SK-N-MC (cell line): ENCODE results near the gene KRT33B.

Source experiments
- DNase-seq: peaks from one replicate; pipeline ENCODE4 v3.0.0-alpha.2; 2011; ENCODE audit warnings: low read depth, low spot score
- H3K27ac ChIP-seq: fragments of 200-600 bp; sonication (generic); 2 replicates; pipeline ENCODE4 v1.5.1; 2016; ENCODE audit warnings: mixed run types
- H3K36me3 ChIP-seq: fragments of 200-600 bp; sonication (generic); 2 replicates; pipeline ENCODE4 v1.6.1; 2017; ENCODE audit warnings: antibody characterized with exemption, low read length, mixed read lengths; ENCODE audit not compliant: insufficient read depth
- H3K4me3 ChIP-seq: fragments of 200-600 bp; sonication (generic); 2 replicates; pipeline ENCODE4 v1.5.1; 2016
- H3K9ac ChIP-seq: fragments of 200-600 bp; sonication (generic); 2 replicates; pipeline ENCODE4 v1.8.0; 2017; ENCODE audit warnings: mixed run types, mixed read lengths; ENCODE audit not compliant: insufficient read length
- H3K9me3 ChIP-seq: fragments of 200-600 bp; sonication (generic); 2 replicates; pipeline ENCODE4 v1.6.1; 2017; ENCODE audit warnings: low read depth, mild to moderate bottlenecking, antibody characterized with exemption, low read length, moderate library complexity, mixed read lengths
- EZH2 ChIP-seq: fragments of 200-600 bp; sonication (generic); IDR thresholded peaks from one replicate; pipeline ENCODE4 v1.6.1; 2017; ENCODE audit warnings: antibody characterized with exemption
- FOXP2 ChIP-seq: optimal IDR thresholded peaks from 2 replicates; pipeline ENCODE3; 2011; ENCODE audit warnings: mild to moderate bottlenecking, moderate library complexity; ENCODE audit not compliant: insufficient read depth; ENCODE audit errors: extremely low read length, control extremely low read depth
- POLR2AphosphoS5 ChIP-seq: IDR thresholded peaks from 2 replicates; pipeline ENCODE4 v1.6.1; 2012; ENCODE audit warnings: mild to moderate bottlenecking, low read depth, low read length, borderline replicate concordance

Gene KRT33B

DNA sequence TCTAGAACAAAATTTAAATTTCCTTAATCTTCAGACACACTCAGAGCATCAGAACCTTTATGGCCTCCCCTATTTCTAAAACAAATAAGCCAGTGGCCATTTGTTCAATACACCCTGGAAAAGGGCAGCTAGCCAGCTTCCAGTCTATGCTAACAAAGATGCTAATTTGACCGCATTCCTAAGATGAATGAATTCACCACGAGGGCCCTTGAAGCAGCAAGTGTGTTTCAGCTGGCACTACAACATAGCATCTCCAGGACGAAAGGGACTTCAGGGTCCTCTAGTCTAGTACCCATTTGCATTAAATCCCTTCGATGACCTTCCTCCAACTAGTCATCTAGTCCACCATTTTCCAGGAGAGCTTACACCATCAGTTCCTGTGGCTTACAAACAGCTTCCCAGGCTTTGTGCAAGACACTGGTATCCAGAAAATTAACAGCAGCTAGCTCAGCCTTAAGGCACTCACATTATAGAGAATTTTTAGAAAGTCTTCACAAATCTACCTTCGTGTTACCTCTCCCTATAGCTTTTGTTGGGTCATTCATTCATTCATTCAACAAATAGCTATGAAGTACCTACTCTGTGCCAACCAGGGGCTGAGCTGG is 43.8 kb upstream of the KRT33B start:
- H3K4me3 ChIP-seq: no peak overlapping the region

GRCh38 chr17:41411072-41411840 is 41.6 kb upstream of the KRT33B start:
- DNase-seq: no peak
- Histone ChIP-seq H3K27ac (no peak overlapping the region), H3K9ac (no peak overlapping the region), H3K4me3 (no peak overlapping the region), H3K36me3 (no peaks in the 10 kb centered on the region), H3K9me3 (no peaks in the 10 kb centered on the region)
- no peak for TF ChIP-seq EZH2
- TF ChIP-seq FOXP2: no peak
- TF ChIP-seq POLR2AphosphoS5: no peak

More for the DNA sequence above, 43.8 kb upstream of the KRT33B start:
- Histone ChIP-seq H3K27ac (no peak overlapping the region), H3K36me3 (no peaks in the 10 kb centered on the region), H3K9me3 (no peaks in the 10 kb centered on the region), H3K9ac (no peak overlapping the region)
- no peak for TF ChIP-seq POLR2AphosphoS5
- no peak for TF ChIP-seq FOXP2
- TF ChIP-seq EZH2: no peak
- no peak for DNase-seq

DNA sequence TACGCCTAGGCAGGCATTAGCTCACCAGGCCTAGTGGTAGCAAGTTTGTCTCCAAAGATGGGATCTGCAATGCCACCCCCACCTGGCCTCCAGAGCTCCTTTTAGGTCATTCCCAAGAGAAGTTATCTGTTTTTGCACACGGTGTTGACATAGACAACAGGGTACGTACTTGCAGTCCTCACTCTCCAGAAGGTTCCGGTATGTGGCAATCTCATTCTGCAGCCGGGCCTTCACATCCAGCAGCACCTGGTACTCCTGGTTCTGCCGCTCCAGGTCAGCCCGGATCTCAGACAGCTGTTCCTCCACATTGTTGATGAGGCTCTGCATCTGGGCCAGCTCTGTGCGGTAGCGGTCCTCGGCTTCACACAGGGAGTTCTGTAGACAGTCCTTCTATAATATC is 37.6 kb upstream of the KRT33B start:
- Histone ChIP-seq H3K36me3 (no peaks in the 10 kb centered on the region), H3K27ac (no peak overlapping the region), H3K9me3 (no peaks in the 10 kb centered on the region), H3K9ac (no peak overlapping the region), H3K4me3 (no peak overlapping the region)
- no peak for TF ChIP-seq EZH2
- no peak for TF ChIP-seq FOXP2
- no peak for TF ChIP-seq POLR2AphosphoS5
- DNase-seq: no peak

DNA sequence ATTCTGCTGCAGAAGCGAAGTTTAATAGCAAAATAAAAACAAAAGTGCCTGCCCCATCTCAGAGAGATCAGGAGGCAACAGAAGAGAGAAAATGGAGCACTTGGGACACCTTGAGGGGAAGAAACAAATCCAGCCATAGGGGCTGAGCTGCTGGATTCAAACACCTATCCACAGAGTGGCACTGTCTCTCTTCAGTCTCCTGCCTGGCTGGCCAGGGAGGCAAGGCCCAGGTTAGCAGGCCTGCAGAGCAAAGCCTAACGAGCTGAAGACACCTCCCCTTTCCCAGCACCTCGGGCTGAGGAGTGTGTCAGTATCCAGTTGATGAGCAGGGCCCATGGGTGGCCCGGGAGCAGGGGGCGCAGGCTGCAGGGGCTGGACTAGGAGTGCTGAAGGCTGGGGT is 36.6 kb upstream of the KRT33B start:
- no peak overlapping the region for H3K9ac ChIP-seq
- TF ChIP-seq EZH2 (no peak), POLR2AphosphoS5 (no peak)
- H3K27ac ChIP-seq: no peak overlapping the region
- H3K4me3 ChIP-seq: no peak overlapping the region
- no peak for DNase-seq
- no peaks in the 10 kb centered on the region for H3K9me3 ChIP-seq
- no peaks in the 10 kb centered on the region for H3K36me3 ChIP-seq

DNA sequence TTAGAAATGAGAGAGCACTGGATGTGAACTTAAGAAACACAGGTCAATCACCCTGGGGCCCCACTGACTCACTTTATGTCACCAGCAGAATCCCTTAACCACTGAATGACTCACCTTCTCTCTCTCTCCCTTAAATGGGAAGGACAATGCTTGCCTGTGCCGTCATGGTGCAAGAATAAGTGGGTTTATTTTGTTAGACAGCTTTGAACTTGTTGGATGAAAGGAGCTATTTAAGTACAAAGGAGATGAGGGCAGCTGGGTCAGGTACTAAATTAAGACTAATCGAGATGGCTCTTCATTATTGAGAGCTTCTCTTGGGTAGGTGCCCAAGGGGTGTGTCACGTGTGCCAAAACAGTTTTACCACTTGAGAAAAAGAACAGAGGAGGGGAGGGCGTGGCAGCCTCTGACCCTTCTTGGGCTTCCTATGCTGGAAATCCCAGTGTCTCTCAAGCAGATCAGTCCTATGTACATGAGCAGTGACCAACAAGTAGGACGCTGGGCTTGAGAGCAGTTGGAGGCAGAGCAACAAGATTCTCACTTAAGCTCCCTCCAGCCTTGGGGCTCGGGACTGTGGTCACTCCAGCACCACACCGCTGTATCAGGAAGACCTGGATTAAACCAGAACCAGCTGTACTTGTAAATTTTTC is 34.5 kb upstream of the KRT33B start:
- DNase-seq: no peak
- no peak overlapping the region for H3K4me3 ChIP-seq
- H3K36me3 ChIP-seq: no peaks in the 10 kb centered on the region
- no peak overlapping the region for H3K27ac ChIP-seq
- TF ChIP-seq FOXP2 (no peak), POLR2AphosphoS5 (no peak), EZH2 (no peak)
- no peak overlapping the region for H3K9ac ChIP-seq
- no peaks in the 10 kb centered on the region for H3K9me3 ChIP-seq

- DNase-seq: no peak
- no peak overlapping the region for H3K9ac ChIP-seq
- no peaks in the 10 kb centered on the region for H3K36me3 ChIP-seq
- no peaks in the 10 kb centered on the region for H3K9me3 ChIP-seq
- no peak overlapping the region for H3K4me3 ChIP-seq
- no peak for TF ChIP-seq POLR2AphosphoS5
- TF ChIP-seq EZH2: no peak
- no peak for TF ChIP-seq FOXP2
- H3K27ac ChIP-seq: no peak overlapping the region
These were observed 33.9 kb upstream of the KRT33B start for GRCh38 chr17:41403404-41404023.

- no peaks in the 10 kb centered on the region for H3K9me3 ChIP-seq
- no peak overlapping the region for H3K9ac ChIP-seq
- no peak for TF ChIP-seq FOXP2
- TF ChIP-seq POLR2AphosphoS5: no peak
- no peak for TF ChIP-seq EZH2
- no peaks in the 10 kb centered on the region for H3K36me3 ChIP-seq
- no peak overlapping the region for H3K4me3 ChIP-seq
- no peak for DNase-seq
- H3K27ac ChIP-seq: no peak overlapping the region
These were observed 32.5 kb upstream of the KRT33B start for GRCh38 chr17:41402161-41402560.

DNA sequence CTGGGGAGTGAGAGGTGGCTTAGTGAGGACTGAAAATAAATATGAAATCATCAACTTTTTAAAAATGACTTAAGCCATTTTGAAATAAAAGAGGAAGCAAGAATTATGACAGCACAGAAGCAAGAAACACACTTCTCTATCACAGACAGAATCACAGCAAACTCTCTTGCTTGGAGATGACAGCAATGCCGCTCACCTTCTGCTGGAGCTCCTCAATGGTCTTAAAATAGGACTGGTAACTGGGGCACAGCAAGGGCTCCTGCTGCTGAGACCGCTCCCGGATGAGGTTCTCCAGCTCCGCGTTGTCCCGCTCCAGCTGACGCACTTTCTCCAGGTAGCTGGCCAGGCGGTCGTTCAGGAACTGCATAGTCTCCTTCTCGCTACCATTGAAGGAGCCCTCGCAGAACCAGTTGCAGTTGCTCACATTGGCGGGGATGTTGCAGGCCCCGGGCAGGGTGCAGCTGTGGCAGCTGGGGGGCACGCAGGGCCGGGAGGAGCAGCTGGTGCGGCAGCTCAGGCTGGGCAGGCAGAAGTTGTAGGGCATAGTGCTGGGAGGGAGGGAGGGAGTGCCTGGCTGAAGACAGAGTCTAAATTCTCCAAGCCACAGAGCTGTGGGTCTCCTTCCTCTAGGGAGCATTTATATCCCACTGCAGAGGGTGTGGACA is 27.5 kb upstream of the KRT33B start, which contains the start of gene KRT31:
Gene KRT31 (minus strand): TSS at position 613 of the 665 bp plus-strand sequence. CDS start 69 bp downstream, at position 544.
- Histone ChIP-seq H3K36me3 (no peaks in the 10 kb centered on the region), H3K9me3 (no peaks in the 10 kb centered on the region), H3K9ac (no peak within 1 kb of the TSS), H3K4me3 (no peak within 1 kb of the TSS), H3K27ac (no peak within 1 kb of the TSS)
- DNase-seq: no peak
- no peak for TF ChIP-seq POLR2AphosphoS5
